Panc1 (cell line): ENCODE results near the gene NPR1. TPM values are rescaled to one million over a fixed set of nuclear protein-coding genes. Genes with fewer than 3 reads are reported as not detected.
A peak's percentile ranks its signal among the peaks of the same experiment; 100 is the strongest.

ENCODE experiments used
- ATAC-seq: fragments of 200-7000 bp; cut with Tn5 transposase; 2 replicates; pipeline ENCODE4 v1.9.1; 2020; ENCODE audit warnings: mild to moderate bottlenecking, moderate library complexity
- BruUV-seq: library from RNA; stranded (reverse); fragments of 400-500 nt; replicated peaks from 2 replicates; lab custom pipeline; 2021; lab: Mats Ljungman, UMichigan
- CTCF ChIA-PET: fragments of 300-600 bp; sonication (Branson Sonifier 250); formaldehyde crosslinking; loops from one replicate; lab custom pipeline; 2022; ENCODE audit warnings: antibody characterized with exemption; lab: Charles Lee
- POLR2A ChIA-PET: fragments of 300-600 bp; sonication (Branson Sonifier 250); formaldehyde crosslinking; loops from one replicate; lab custom pipeline; 2022; ENCODE audit warnings: antibody characterized with exemption; lab: Charles Lee
- DNase-seq: peaks from one replicate; pipeline ENCODE4 v3.0.0-alpha.2; 2010; ENCODE audit warnings: low read depth, low spot score
- H3K27ac ChIP-seq: 2 replicates; pipeline ENCODE4 v1.5.1; 2011; ENCODE audit warnings: mild to moderate bottlenecking, low read length, inconsistent platforms
- H3K27me3 ChIP-seq: fragments of 200-500 bp; sonication (Bioruptor generic); 2 replicates; pipeline ENCODE4 v1.6.0; 2014; ENCODE audit warnings: low read length, inconsistent platforms; ENCODE audit not compliant: control insufficient read depth, insufficient read depth
- H3K36me3 ChIP-seq: fragments of 200-500 bp; sonication (Bioruptor generic); 2 replicates; pipeline ENCODE4 v1.5.1; 2014; ENCODE audit warnings: inconsistent platforms, mild to moderate bottlenecking, low read length, moderate library complexity; ENCODE audit not compliant: control insufficient read depth, insufficient read depth
- H3K4me1 ChIP-seq: 2 replicates; pipeline ENCODE4 v1.5.1; 2011; ENCODE audit warnings: inconsistent platforms, mild to moderate bottlenecking, low read length, moderate library complexity; ENCODE audit not compliant: control insufficient read depth, insufficient read depth
- H3K4me3 ChIP-seq, 2 experiments: 2 replicates each; pipeline ENCODE4 v1.5.1; 2011 to 2012; ENCODE audit warnings: low read depth in 2 of 2, low read length in 2 of 2, mild to moderate bottlenecking in 2 of 2, inconsistent platforms in 1 of 2, moderate library complexity in 1 of 2
- H3K9me3 ChIP-seq: fragments of 200-500 bp; sonication (Bioruptor generic); 2 replicates; pipeline ENCODE4 v1.5.1; 2014; ENCODE audit warnings: low read depth, mild to moderate bottlenecking, inconsistent platforms, low read length, moderate library complexity; ENCODE audit not compliant: control insufficient read depth, insufficient read depth
- POLR2AphosphoS5 ChIP-seq: IDR thresholded peaks from 2 replicates; pipeline ENCODE4 v1.6.1; 2012; ENCODE audit warnings: mild to moderate bottlenecking, low read depth, low read length, moderate library complexity
- SIN3A ChIP-seq: IDR thresholded peaks from 2 replicates; pipeline ENCODE4 v1.6.1; 2012; ENCODE audit warnings: low read depth, mild to moderate bottlenecking, low read length, moderate library complexity, borderline replicate concordance; ENCODE audit not compliant: insufficient read depth
- TCF7L2 ChIP-seq: IDR thresholded peaks from 2 replicates; pipeline ENCODE4 v1.6.1; 2011; ENCODE audit warnings: mild to moderate bottlenecking, low read depth, low read length, inconsistent platforms
- in situ Hi-C: cut with HindIII; loops from 2 replicates; pipeline ENCODE4 v1.10.0; 2016; ENCODE audit warnings: low sequenced_read_pairs, low pct_unique_long_range_greater_than_20kb
- intact Hi-C: fragments of 100-400 bp; cut with micrococcal nuclease; formaldehyde crosslinking; loops from one replicate; pipeline ENCODE4 v1.10.0; 2022; ENCODE audit not compliant: unreplicated experiment
- total RNA-seq: library from RNA; stranded (reverse); gene quantifications from one replicate; pipeline ENCODE4 v1.2.1, GENCODE V29; 2021; ENCODE audit not compliant: unreplicated experiment
- TF ChIP-seq, protein P1 (sequence below): fragments of 450-650 bp; IDR thresholded peaks from 2 replicates; pipeline ENCODE4 v1.5.1; 2017; ENCODE audit warnings: mild to moderate bottlenecking
- TF ChIP-seq, protein P2 (sequence below), 2 experiments: IDR thresholded peaks; 2 replicates each; pipeline ENCODE4 v1.6.1; 2011 to 2012; ENCODE audit warnings: low read depth in 2 of 2, control low read depth in 1 of 2, low read length in 1 of 2, mild to moderate bottlenecking in 1 of 2, moderate library complexity in 1 of 2; ENCODE audit not compliant: insufficient read depth in 1 of 2

Gene NPR1
- total RNA-seq, 1 experiment from 2014 or later: 0.36 TPM

DNA sequence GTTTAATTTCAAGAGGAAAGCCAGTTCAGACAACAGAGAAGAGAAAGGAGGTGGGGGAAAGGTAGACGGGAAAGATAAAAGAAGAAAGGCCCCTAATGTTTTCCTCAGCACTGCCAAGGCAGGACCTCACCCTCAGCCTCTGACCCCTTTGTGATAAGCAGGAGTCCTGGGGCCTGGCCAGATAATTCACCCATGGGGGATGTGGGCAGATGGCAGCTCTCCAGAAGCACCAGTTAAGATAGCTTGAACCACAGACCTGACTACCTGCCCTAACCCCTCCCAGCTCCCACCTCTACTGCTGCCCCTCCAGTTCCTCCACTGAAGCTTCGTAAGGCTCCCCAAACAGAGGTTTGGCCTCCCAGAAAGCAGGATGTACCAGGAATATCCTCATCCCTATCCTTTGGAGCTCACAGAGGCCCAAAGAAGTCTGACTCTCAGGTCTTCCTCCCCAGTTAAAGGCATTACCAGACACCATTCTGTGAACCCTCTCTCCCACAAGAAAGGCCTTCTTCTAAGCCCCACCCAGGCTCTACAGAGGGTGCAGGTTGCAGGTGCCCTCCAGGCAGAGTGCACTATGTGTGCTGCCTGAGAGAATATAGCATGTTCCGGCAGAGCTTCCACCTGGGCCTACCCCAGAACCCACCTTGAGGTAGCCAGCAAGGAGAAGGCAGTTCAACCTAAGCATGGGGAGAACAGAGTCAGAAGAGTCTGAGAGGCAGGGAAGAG lies 29.2 kb upstream of the NPR1 start:
- POLR2A ChIA-PET: interaction anchor here (1.0 kb wide), 1 partner anchor 15 kb away, joined by 3 read pairs; the partner anchor contains the start of gene CHTOP
- Histone ChIP-seq H3K4me3 (no peak overlapping the region), H3K36me3 (peaks cover 13% of the 10 kb centered on the region), H3K27me3 (no peaks in the 10 kb centered on the region), H3K9me3 (no peaks in the 10 kb centered on the region), H3K27ac (no peak overlapping the region), H3K4me1 (no peaks in the 10 kb centered on the region)
- in situ Hi-C loops (no loop called here), intact Hi-C loops (no loop called here)
- TF ChIP-seq, protein P1, sequence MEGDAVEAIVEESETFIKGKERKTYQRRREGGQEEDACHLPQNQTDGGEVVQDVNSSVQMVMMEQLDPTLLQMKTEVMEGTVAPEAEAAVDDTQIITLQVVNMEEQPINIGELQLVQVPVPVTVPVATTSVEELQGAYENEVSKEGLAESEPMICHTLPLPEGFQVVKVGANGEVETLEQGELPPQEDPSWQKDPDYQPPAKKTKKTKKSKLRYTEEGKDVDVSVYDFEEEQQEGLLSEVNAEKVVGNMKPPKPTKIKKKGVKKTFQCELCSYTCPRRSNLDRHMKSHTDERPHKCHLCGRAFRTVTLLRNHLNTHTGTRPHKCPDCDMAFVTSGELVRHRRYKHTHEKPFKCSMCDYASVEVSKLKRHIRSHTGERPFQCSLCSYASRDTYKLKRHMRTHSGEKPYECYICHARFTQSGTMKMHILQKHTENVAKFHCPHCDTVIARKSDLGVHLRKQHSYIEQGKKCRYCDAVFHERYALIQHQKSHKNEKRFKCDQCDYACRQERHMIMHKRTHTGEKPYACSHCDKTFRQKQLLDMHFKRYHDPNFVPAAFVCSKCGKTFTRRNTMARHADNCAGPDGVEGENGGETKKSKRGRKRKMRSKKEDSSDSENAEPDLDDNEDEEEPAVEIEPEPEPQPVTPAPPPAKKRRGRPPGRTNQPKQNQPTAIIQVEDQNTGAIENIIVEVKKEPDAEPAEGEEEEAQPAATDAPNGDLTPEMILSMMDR: no peak
- no peak for TF ChIP-seq POLR2AphosphoS5
- TF ChIP-seq, protein P2, sequence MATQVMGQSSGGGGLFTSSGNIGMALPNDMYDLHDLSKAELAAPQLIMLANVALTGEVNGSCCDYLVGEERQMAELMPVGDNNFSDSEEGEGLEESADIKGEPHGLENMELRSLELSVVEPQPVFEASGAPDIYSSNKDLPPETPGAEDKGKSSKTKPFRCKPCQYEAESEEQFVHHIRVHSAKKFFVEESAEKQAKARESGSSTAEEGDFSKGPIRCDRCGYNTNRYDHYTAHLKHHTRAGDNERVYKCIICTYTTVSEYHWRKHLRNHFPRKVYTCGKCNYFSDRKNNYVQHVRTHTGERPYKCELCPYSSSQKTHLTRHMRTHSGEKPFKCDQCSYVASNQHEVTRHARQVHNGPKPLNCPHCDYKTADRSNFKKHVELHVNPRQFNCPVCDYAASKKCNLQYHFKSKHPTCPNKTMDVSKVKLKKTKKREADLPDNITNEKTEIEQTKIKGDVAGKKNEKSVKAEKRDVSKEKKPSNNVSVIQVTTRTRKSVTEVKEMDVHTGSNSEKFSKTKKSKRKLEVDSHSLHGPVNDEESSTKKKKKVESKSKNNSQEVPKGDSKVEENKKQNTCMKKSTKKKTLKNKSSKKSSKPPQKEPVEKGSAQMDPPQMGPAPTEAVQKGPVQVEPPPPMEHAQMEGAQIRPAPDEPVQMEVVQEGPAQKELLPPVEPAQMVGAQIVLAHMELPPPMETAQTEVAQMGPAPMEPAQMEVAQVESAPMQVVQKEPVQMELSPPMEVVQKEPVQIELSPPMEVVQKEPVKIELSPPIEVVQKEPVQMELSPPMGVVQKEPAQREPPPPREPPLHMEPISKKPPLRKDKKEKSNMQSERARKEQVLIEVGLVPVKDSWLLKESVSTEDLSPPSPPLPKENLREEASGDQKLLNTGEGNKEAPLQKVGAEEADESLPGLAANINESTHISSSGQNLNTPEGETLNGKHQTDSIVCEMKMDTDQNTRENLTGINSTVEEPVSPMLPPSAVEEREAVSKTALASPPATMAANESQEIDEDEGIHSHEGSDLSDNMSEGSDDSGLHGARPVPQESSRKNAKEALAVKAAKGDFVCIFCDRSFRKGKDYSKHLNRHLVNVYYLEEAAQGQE (IDR thresholded peaks at IDR 0.05; ENCODE audit: insufficient read depth in 1 of 2, low read depth in 2 of 2, low read length in 1 of 2): no peak
- no peak for TF ChIP-seq TCF7L2
- no peak for TF ChIP-seq SIN3A
- no TSS peak for BruUV-seq
- peak; percentile 20 for ATAC-seq
- CTCF ChIA-PET: interaction anchor here (0.6 kb wide), 1 partner anchor 64 kb away, joined by 3 read pairs; no protein-coding TSS in a partner anchor
- no peak for DNase-seq

DNA sequence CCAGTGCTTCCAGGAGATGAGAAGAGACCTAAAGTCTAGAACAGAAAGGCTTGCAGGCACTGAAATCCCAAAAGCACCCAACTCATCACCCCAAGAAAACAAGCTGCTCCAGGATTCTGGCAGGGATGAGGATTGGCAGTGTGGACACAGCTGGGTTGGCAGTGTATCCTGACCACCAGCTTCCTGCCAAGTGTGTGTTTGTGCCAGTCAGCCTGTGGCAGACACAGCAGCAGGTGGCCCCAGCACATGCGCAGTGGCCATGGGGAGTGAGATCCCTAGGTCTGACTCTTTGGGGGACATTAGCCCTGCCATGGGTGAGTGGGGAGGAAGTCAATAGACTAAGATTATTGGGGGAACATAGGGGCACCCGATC lies 28.6 kb upstream of the NPR1 start:
- ATAC-seq (peak; percentile 42), DNase-seq (no peak)
- TF ChIP-seq POLR2AphosphoS5 (no peak), SIN3A (no peak), TCF7L2 (no peak)
- TF ChIP-seq, protein P2 (IDR thresholded peaks at IDR 0.05; ENCODE audit: insufficient read depth in 1 of 2, low read depth in 2 of 2, low read length in 1 of 2): no peak
- TF ChIP-seq, protein P1: no peak
- Histone ChIP-seq H3K27me3 (no peaks in the 10 kb centered on the region), H3K4me1 (no peaks in the 10 kb centered on the region), H3K9me3 (no peaks in the 10 kb centered on the region), H3K36me3 (peaks cover 8% of the 10 kb centered on the region; the same call in 1 of the 2 replicates), H3K27ac (no peak overlapping the region), H3K4me3 (no peak overlapping the region)
- no TSS peak for BruUV-seq
- CTCF ChIA-PET: no interaction called here
- POLR2A ChIA-PET: interaction anchor here (1.0 kb wide), 1 partner anchor 16 kb away, joined by 3 read pairs; the partner anchor contains the start of gene CHTOP
- intact Hi-C loops (loop anchor here (10.0 kb wide), 1 partner anchor 75 kb away; no protein-coding TSS in a partner anchor), in situ Hi-C loops (no loop called here)
